Measurements from ENCODE around the gene GNG7.
A peak's percentile ranks its signal among the peaks of the same experiment; 100 is the strongest.

Gene GNG7

GRCh38 chr19:2553510-2553909, 149.0 kb downstream of the GNG7 start:
- Histone ChIP-seq H3K4me1 (peaks cover 72% of the 10 kb centered on the region), H3K4me2 (no peak overlapping the region), H3K27me3 (no peaks in the 10 kb centered on the region), H4K20me1 (peaks cover 88% of the 10 kb centered on the region), H3K27ac (no peak overlapping the region), H3K36me3 (peaks cover 45% of the 10 kb centered on the region), H3K9me3 (no peaks in the 10 kb centered on the region), H3K4me3 (no peak overlapping the region), H3K9ac (no peak overlapping the region)
- TF ChIP-seq Cebpa-rat (IDR thresholded peaks at IDR 0.05) = no peak

DNA sequence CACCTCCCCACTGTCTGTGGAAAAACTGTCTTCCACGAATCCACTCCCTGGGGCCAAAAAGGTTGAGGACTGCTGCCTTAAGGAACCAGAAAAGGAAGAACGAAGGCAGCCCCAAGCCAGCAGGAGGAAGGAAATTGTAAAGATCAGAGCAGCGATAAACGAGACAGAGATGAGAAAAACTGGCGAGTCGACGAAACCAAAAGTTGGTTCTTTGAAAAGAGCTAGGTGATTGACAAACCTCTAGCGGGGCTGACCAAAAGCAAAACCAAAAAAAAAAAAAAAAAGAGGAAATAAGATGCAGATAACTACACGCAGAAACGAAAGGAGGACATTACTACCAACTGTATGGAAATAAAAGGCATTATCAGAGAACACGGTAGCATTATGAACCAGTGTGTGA, 149.6 kb downstream of the GNG7 start:
- 0 out of 2 replicates have a peak overlapping the region, but pooled peaks have one; percentile 19 for H3K4me3 ChIP-seq
- peaks cover 69% of the 10 kb centered on the region for H3K4me1 ChIP-seq
- TF ChIP-seq Cebpa-rat (IDR thresholded peaks at IDR 0.05) = no peak
- H3K36me3 ChIP-seq = peaks cover 49% of the 10 kb centered on the region
- H3K4me2 ChIP-seq = peak overlapping the region; percentile 76
- peak overlapping the region; percentile 17; the same call in 1 of the 2 replicates for H3K9ac ChIP-seq
- H4K20me1 ChIP-seq = peaks cover 88% of the 10 kb centered on the region
- no peaks in the 10 kb centered on the region for H3K9me3 ChIP-seq
- H3K27ac ChIP-seq = peak overlapping the region; percentile 52; the same call in 1 of the 2 replicates
- no peaks in the 10 kb centered on the region for H3K27me3 ChIP-seq

DNA sequence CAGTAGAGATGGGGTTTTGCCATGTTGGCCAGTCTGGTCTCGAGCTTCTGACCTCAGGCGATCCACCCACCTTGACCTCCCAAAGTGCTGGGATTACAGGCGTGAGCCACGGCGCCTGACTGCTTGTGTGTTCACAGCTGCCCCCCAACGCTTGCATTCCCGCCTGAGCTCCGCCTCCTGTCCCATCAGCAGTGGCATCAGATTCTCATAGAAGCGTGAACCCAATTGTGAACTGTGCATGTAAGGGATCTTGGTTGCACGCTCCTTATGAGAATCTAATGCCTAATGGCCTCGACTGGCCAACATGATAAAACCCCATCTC, 150.7 kb downstream of the GNG7 start:
- Histone ChIP-seq H3K27me3 (no peaks in the 10 kb centered on the region), H3K27ac (no peak overlapping the region), H4K20me1 (peaks cover 88% of the 10 kb centered on the region), H3K4me3 (no peak overlapping the region), H3K36me3 (peaks cover 58% of the 10 kb centered on the region), H3K4me2 (peak overlapping the region; percentile 76), H3K4me1 (peaks cover 69% of the 10 kb centered on the region), H3K9ac (no peak overlapping the region; the same call in 1 of the 2 replicates), H3K9me3 (no peaks in the 10 kb centered on the region)
- TF ChIP-seq Cebpa-rat (IDR thresholded peaks at IDR 0.05) = no peak

GRCh38 chr19:2551172-2551863, 151.2 kb downstream of the GNG7 start:
- TF ChIP-seq Cebpa-rat (IDR thresholded peaks at IDR 0.05) = no peak
- Histone ChIP-seq H3K36me3 (peaks cover 58% of the 10 kb centered on the region), H3K9ac (no peak overlapping the region), H3K4me2 (peak overlapping the region; percentile 76), H3K4me1 (peaks cover 69% of the 10 kb centered on the region), H3K4me3 (no peak overlapping the region), H3K9me3 (no peaks in the 10 kb centered on the region), H4K20me1 (peaks cover 88% of the 10 kb centered on the region), H3K27me3 (no peaks in the 10 kb centered on the region), H3K27ac (peak overlapping the region; percentile 55; the same call in 1 of the 2 replicates)

DNA sequence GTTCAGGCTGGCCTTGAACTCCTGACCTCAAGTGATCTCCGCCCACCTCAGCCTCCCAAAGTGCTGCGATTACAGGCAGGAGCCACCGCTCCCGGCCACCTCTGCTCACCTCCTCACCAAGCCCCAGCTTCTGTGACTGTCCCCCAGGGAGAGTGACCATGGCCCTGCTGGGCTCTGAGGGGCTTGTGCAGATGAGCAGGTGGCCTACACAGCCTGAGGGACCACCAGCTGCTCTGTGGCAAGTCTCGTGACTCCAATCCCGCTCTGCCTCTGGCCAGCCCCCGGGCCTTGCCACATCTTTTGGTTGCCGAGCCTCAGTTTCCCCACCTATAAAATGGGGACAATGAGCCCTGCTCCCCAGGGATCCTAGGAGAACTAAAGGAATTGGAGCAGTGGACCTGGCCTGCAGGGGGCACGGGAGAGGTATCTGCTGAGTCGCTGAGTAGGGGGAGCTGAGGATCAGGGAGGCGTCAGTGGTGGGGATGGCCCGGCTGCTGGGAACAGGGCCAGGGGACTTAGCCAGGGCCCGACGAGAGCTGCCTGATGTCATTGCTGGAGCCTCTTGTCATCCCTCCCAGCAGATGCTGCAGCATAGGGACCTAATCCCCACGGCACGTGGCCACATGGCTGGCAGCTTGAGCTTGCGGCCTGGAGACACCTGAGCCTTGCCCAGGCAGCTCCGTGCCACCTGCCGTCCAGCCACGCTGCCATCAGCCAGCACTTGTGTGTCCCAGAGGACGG, 151.9 kb downstream of the GNG7 start:
- H3K27me3 ChIP-seq = no peaks in the 10 kb centered on the region
- peaks cover 88% of the 10 kb centered on the region for H4K20me1 ChIP-seq
- no peak overlapping the region for H3K9ac ChIP-seq
- peaks cover 54% of the 10 kb centered on the region for H3K36me3 ChIP-seq
- H3K27ac ChIP-seq = peak overlapping the region; percentile 55
- peak overlapping the region; percentile 26 for H3K4me2 ChIP-seq
- TF ChIP-seq Cebpa-rat (IDR thresholded peaks at IDR 0.05) = no peak
- H3K9me3 ChIP-seq = no peaks in the 10 kb centered on the region
- H3K4me3 ChIP-seq = no peak overlapping the region
- H3K4me1 ChIP-seq = peaks cover 69% of the 10 kb centered on the region

- Histone ChIP-seq H3K36me3 (peaks cover 46% of the 10 kb centered on the region), H3K4me3 (no peak overlapping the region), H3K27me3 (no peaks in the 10 kb centered on the region), H3K9ac (no peak overlapping the region), H3K27ac (0 out of 2 replicates have a peak overlapping the region, but pooled peaks have one; percentile 55), H4K20me1 (peaks cover 88% of the 10 kb centered on the region), H3K9me3 (no peaks in the 10 kb centered on the region), H3K4me2 (peak overlapping the region; percentile 26), H3K4me1 (peaks cover 69% of the 10 kb centered on the region)
- no peak for TF ChIP-seq Cebpa-rat (IDR thresholded peaks at IDR 0.05)
These were observed 152.7 kb downstream of the GNG7 start for GRCh38 chr19:2549701-2550191.

DNA sequence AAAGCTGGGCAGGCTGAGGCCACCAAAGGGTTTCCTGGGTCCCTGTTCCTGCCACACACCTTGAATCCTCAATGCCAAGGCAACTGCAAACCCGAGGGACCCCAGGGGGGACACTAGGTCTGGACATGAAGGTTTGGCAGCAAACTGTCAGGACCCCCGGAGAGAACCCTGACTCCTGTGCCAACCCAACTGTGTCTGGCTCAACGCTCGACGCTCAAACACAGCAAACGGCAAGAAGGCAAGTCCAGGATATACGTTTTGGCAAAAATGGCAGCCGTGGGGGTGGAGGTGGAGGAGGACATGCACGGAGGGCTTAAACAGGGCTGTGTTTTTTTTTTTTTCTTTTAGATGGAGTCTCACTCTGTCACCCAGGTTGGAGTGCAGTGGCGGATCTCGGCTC, 153.5 kb downstream of the GNG7 start:
- H3K27ac ChIP-seq = no peak overlapping the region
- peaks cover 75% of the 10 kb centered on the region for H3K4me1 ChIP-seq
- no peaks in the 10 kb centered on the region for H3K27me3 ChIP-seq
- no peak for TF ChIP-seq Cebpa-rat (IDR thresholded peaks at IDR 0.05)
- no peak overlapping the region for H3K9ac ChIP-seq
- H3K4me3 ChIP-seq = no peak overlapping the region
- peaks cover 39% of the 10 kb centered on the region for H3K36me3 ChIP-seq
- H4K20me1 ChIP-seq = peaks cover 89% of the 10 kb centered on the region
- H3K4me2 ChIP-seq = no peak overlapping the region
- H3K9me3 ChIP-seq = no peaks in the 10 kb centered on the region

DNA sequence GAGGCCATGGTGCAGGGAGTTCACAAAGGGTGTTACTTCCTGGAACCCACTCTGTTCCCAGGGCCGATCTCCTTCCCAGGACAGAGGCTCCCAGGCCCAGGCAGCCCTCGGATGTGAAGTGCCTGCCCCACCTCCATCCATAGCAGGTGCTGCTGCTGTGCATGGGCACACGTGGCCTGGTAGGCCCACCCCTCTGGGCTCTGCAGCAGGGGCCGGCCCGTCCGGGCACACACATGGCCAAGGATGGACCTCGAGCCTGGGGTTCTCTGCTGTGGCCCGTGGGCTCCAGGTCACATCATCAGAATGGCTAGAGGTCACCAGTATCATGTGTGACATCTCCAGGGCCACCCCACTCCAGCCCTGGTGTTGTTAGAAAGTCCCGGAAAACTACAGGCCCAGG, 154.8 kb downstream of the GNG7 start:
- TF ChIP-seq Cebpa-rat (IDR thresholded peaks at IDR 0.05) = no peak
- H3K4me1 ChIP-seq = peaks cover 83% of the 10 kb centered on the region
- 0 out of 2 replicates have a peak overlapping the region, but pooled peaks have one; percentile 0 for H3K27ac ChIP-seq
- H3K4me3 ChIP-seq = no peak overlapping the region
- H3K36me3 ChIP-seq = peaks cover 39% of the 10 kb centered on the region
- no peak overlapping the region for H3K9ac ChIP-seq
- peak overlapping the region; percentile 84; the same call in 1 of the 2 replicates for H3K4me2 ChIP-seq
- no peaks in the 10 kb centered on the region for H3K9me3 ChIP-seq
- H3K27me3 ChIP-seq = no peaks in the 10 kb centered on the region
- H4K20me1 ChIP-seq = peaks cover 94% of the 10 kb centered on the region

DNA sequence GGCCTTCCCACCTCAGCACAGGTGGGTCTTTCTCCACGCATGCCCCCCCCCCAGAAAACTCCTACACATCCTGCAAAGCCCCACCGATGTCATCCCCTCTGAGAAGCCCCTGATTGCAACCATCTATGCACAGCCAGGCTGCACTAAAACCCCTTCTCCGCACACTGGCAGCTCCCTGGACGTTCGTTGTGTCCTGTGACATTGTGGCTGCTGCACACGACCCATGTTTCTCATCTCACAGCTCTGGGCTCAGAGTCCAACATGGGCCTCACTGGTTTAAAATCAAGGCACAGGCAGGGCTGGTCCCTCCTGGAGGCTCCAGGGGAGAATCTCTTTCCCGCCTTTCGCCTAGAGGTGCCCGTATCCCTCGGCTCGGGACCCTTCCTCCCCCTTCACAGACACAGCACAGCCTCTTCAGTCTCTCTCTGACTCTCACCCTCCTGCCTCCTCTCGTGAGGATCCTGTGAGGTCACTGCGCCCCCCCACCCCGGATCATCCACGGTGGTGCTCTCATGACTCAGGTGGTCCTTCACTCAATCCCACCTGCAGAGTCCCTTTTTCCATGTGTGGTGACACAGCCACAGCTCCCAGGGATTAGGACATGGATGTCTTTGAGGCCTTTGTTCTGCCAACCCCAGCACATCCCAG, 155.3 kb downstream of the GNG7 start:
- TF ChIP-seq Cebpa-rat (IDR thresholded peaks at IDR 0.05) = no peak
- Histone ChIP-seq H3K4me3 (no peak overlapping the region), H3K36me3 (peaks cover 39% of the 10 kb centered on the region), H4K20me1 (peaks cover 94% of the 10 kb centered on the region), H3K4me2 (peak overlapping the region; percentile 84), H3K27me3 (no peaks in the 10 kb centered on the region), H3K4me1 (peaks cover 83% of the 10 kb centered on the region), H3K9me3 (no peaks in the 10 kb centered on the region), H3K27ac (peak overlapping the region; percentile 81; the same call in 1 of the 2 replicates), H3K9ac (0 out of 2 replicates have a peak overlapping the region, but pooled peaks have one; percentile 65)
